ENCODE data around the gene CCS.

DNA sequence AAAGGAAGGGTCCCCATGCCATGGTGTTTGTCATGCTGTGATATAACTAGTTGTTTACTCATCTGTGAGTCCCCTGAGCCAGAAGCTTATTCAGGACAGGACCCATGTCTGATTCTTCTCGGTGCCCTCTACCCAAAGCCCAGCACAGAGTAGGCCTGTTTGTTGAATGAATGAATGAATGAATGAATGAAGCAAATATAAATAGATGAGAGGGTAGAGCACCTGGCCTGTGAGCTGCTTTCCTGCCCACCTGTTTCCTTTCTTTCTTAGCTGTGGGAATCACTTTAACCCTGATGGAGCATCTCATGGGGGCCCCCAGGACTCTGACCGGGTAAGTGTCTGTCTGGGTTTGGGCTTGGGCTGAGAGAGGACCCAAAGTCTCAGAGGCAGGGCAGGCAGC lies 7.2 kb downstream of the CCS start:
- TF ChIP-seq, protein P1, sequence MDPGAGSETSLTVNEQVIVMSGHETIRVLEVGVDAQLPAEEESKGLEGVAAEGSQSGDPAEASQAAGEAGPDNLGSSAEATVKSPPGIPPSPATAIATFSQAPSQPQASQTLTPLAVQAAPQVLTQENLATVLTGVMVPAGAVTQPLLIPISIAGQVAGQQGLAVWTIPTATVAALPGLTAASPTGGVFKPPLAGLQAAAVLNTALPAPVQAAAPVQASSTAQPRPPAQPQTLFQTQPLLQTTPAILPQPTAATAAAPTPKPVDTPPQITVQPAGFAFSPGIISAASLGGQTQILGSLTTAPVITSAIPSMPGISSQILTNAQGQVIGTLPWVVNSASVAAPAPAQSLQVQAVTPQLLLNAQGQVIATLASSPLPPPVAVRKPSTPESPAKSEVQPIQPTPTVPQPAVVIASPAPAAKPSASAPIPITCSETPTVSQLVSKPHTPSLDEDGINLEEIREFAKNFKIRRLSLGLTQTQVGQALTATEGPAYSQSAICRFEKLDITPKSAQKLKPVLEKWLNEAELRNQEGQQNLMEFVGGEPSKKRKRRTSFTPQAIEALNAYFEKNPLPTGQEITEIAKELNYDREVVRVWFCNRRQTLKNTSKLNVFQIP (CRISPR knock-in tag; IDR thresholded peaks at IDR 0.05; ENCODE audit: borderline replicate concordance, low read depth) = no peak
- TF ChIP-seq ARNTL (CRISPR knock-in tag; IDR thresholded peaks at IDR 0.05; ENCODE audit: borderline replicate concordance, low read depth) (no peak), ZC3H10 (CRISPR knock-in tag; IDR thresholded peaks at IDR 0.05) (no peak), ZFP30 (CRISPR knock-in tag; IDR thresholded peaks at IDR 0.05) (no peak), ZFP3 (CRISPR knock-in tag; IDR thresholded peaks at IDR 0.05) (no peak)
- TF ChIP-seq, protein P2, sequence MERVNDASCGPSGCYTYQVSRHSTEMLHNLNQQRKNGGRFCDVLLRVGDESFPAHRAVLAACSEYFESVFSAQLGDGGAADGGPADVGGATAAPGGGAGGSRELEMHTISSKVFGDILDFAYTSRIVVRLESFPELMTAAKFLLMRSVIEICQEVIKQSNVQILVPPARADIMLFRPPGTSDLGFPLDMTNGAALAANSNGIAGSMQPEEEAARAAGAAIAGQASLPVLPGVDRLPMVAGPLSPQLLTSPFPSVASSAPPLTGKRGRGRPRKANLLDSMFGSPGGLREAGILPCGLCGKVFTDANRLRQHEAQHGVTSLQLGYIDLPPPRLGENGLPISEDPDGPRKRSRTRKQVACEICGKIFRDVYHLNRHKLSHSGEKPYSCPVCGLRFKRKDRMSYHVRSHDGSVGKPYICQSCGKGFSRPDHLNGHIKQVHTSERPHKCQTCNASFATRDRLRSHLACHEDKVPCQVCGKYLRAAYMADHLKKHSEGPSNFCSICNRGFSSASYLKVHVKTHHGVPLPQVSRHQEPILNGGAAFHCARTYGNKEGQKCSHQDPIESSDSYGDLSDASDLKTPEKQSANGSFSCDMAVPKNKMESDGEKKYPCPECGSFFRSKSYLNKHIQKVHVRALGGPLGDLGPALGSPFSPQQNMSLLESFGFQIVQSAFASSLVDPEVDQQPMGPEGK (CRISPR knock-in tag; IDR thresholded peaks at IDR 0.05; ENCODE audit: borderline replicate concordance) = no peak
- TF ChIP-seq, protein P3, sequence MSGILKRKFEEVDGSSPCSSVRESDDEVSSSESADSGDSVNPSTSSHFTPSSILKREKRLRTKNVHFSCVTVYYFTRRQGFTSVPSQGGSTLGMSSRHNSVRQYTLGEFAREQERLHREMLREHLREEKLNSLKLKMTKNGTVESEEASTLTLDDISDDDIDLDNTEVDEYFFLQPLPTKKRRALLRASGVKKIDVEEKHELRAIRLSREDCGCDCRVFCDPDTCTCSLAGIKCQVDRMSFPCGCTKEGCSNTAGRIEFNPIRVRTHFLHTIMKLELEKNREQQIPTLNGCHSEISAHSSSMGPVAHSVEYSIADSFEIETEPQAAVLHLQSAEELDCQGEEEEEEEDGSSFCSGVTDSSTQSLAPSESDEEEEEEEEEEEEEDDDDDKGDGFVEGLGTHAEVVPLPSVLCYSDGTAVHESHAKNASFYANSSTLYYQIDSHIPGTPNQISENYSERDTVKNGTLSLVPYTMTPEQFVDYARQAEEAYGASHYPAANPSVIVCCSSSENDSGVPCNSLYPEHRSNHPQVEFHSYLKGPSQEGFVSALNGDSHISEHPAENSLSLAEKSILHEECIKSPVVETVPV (CRISPR knock-in tag; IDR thresholded peaks at IDR 0.05) = no peak
- TF ChIP-seq, protein P4, sequence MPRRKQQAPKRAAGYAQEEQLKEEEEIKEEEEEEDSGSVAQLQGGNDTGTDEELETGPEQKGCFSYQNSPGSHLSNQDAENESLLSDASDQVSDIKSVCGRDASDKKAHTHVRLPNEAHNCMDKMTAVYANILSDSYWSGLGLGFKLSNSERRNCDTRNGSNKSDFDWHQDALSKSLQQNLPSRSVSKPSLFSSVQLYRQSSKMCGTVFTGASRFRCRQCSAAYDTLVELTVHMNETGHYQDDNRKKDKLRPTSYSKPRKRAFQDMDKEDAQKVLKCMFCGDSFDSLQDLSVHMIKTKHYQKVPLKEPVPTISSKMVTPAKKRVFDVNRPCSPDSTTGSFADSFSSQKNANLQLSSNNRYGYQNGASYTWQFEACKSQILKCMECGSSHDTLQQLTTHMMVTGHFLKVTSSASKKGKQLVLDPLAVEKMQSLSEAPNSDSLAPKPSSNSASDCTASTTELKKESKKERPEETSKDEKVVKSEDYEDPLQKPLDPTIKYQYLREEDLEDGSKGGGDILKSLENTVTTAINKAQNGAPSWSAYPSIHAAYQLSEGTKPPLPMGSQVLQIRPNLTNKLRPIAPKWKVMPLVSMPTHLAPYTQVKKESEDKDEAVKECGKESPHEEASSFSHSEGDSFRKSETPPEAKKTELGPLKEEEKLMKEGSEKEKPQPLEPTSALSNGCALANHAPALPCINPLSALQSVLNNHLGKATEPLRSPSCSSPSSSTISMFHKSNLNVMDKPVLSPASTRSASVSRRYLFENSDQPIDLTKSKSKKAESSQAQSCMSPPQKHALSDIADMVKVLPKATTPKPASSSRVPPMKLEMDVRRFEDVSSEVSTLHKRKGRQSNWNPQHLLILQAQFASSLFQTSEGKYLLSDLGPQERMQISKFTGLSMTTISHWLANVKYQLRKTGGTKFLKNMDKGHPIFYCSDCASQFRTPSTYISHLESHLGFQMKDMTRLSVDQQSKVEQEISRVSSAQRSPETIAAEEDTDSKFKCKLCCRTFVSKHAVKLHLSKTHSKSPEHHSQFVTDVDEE (CRISPR knock-in tag; IDR thresholded peaks at IDR 0.05) = no peak

Data from SK-N-SH treated with all-trans-retinoic acid at 6 μM for 48 hours (cell line).